Vagina (tissue), 2 donors: ENCODE measurements around the gene MIF. TPM values are rescaled to one million over a fixed set of nuclear protein-coding genes. Genes with fewer than 3 reads are reported as not detected.

Source experiments
- DNase-seq, 2 donors: peaks; one replicate each; pipeline ENCODE4 v3.0.0-alpha.2; 2017; ENCODE audit errors: extremely low spot score in 2 of 2
- H3K27ac ChIP-seq: fragments of 200-600 bp; sonication (generic); one replicate; pipeline ENCODE4 v1.5.1; 2019
- H3K27me3 ChIP-seq: fragments of 200-600 bp; sonication (generic); one replicate; pipeline ENCODE4 v1.5.1; 2019
- H3K36me3 ChIP-seq, 2 donors: fragments of 200-600 bp; sonication (generic); one replicate each; pipeline ENCODE4 v1.5.1; 2017 to 2019
- H3K4me1 ChIP-seq: fragments of 200-600 bp; sonication (generic); one replicate; pipeline ENCODE4 v1.5.1; 2019
- H3K4me3 ChIP-seq, 2 donors: fragments of 200-600 bp; sonication (generic); 1 replicate in 1 of 2; 2 replicates in 1 of 2; pipeline ENCODE4 v1.5.1; 2016 to 2019
- H3K9me3 ChIP-seq: fragments of 200-600 bp; sonication (generic); one replicate; pipeline ENCODE4 v1.5.1; 2019
- POLR2A ChIP-seq, 2 donors: fragments of 450-650 bp; IDR thresholded peaks; one replicate each; pipeline ENCODE4 v1.6.1; 2017; ENCODE audit warnings: antibody characterized with exemption in 2 of 2, mild to moderate bottlenecking in 2 of 2, moderate library complexity in 2 of 2
- POLR2AphosphoS5 ChIP-seq, 2 donors: sonication (generic); formaldehyde crosslinking; IDR thresholded peaks; one replicate each; pipeline ENCODE4 v1.9.0; 2017; ENCODE audit warnings: antibody characterized with exemption in 2 of 2, mild to moderate bottlenecking in 2 of 2, low read depth in 1 of 2; ENCODE audit not compliant: insufficient read depth in 1 of 2
- intact Hi-C: fragments of 100-400 bp; cut with DNase I; formaldehyde crosslinking; loops from one replicate; pipeline ENCODE4 v1.15.1; 2023
- total RNA-seq: library from RNA; depleted of rRNA; stranded (reverse); fragments of >200 nt; gene quantifications from one replicate; pipeline ENCODE4 v1.2.3, GENCODE V29; 2016
- TF ChIP-seq, protein P1 (sequence below), 3 experiments: fragments of 450-650 bp in 2 of 3; fragments of 200-600 bp in 1 of 3; sonication (generic) in 1 of 3; IDR thresholded peaks; one replicate each; pipeline ENCODE4 v1.5.1; 2017 to 2019; ENCODE audit warnings: antibody characterized with exemption in 3 of 3, mild to moderate bottlenecking in 2 of 3, moderate library complexity in 2 of 3

MIF gene
- total RNA-seq, 1 donor from 2014 or later = 638 TPM

DNA sequence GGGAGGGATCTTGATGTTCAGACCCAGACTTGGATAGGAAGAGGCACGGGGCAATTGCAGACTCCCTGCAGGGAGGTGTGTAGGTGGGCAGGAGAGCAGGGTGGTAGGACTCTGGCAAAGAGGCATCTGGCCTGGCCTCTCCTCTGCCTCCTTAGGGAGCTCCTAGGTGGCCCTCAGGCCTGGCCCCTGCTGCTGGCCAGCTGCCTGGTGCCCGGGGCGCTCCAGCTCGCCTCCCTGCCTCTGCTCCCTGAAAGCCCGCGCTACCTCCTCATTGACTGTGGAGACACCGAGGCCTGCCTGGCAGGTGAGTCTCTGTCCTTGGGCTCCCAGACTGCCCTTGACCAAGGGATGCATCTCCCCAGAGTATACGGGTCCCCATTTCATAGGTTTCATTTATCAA lies 16.6 kb upstream of the MIF start:
- TF ChIP-seq, protein P1, sequence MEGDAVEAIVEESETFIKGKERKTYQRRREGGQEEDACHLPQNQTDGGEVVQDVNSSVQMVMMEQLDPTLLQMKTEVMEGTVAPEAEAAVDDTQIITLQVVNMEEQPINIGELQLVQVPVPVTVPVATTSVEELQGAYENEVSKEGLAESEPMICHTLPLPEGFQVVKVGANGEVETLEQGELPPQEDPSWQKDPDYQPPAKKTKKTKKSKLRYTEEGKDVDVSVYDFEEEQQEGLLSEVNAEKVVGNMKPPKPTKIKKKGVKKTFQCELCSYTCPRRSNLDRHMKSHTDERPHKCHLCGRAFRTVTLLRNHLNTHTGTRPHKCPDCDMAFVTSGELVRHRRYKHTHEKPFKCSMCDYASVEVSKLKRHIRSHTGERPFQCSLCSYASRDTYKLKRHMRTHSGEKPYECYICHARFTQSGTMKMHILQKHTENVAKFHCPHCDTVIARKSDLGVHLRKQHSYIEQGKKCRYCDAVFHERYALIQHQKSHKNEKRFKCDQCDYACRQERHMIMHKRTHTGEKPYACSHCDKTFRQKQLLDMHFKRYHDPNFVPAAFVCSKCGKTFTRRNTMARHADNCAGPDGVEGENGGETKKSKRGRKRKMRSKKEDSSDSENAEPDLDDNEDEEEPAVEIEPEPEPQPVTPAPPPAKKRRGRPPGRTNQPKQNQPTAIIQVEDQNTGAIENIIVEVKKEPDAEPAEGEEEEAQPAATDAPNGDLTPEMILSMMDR (IDR thresholded peaks at IDR 0.05) = no peak
- TF ChIP-seq POLR2AphosphoS5 (IDR thresholded peaks at IDR 0.05; ENCODE audit: insufficient read depth in 1 of 2, low read depth in 1 of 2) = no peak
- H3K4me3 ChIP-seq = no peak overlapping the region
- DNase-seq = no peak
- H3K27me3 ChIP-seq = no peaks in the 10 kb centered on the region
- H3K36me3 ChIP-seq = no peaks in the 10 kb centered on the region
- no peak overlapping the region for H3K27ac ChIP-seq
- H3K9me3 ChIP-seq = no peaks in the 10 kb centered on the region
- intact Hi-C loops = no loop called here
- no peaks in the 10 kb centered on the region for H3K4me1 ChIP-seq

DNA sequence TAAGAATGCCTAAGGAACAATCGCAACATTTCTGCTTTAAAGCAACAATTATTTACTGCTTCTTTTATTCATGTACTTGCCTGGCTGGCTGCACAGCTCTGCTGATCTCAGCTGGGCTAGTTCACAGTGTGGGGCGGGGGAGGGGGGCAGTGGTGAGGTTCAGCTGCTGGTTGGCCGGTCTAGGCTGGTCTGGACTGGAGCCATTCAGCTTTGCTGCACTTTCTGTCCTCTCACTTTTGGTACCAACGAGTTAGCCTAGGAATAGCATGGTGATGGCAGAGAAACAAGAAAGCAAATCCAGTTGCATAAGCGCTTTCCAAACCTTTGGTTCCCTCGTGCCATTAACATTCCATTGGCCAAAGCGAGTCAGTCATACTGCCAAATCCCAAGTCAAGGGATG lies 16.0 kb upstream of the MIF start:
- TF ChIP-seq POLR2A (IDR thresholded peaks at IDR 0.05) (no peak), POLR2AphosphoS5 (IDR thresholded peaks at IDR 0.05; ENCODE audit: insufficient read depth in 1 of 2, low read depth in 1 of 2) (no peak)
- TF ChIP-seq, protein P1 (IDR thresholded peaks at IDR 0.05) = no peak
- Histone ChIP-seq H3K4me1 (no peaks in the 10 kb centered on the region), H3K9me3 (no peaks in the 10 kb centered on the region), H3K27me3 (no peaks in the 10 kb centered on the region), H3K36me3 (no peaks in the 10 kb centered on the region), H3K4me3 (no peak overlapping the region), H3K27ac (no peak overlapping the region)
- DNase-seq = no peak
- intact Hi-C loops = no loop called here

- intact Hi-C loops = no loop called here
- H3K9me3 ChIP-seq = no peaks in the 10 kb centered on the region
- TF ChIP-seq POLR2A (IDR thresholded peaks at IDR 0.05) (no peak), POLR2AphosphoS5 (IDR thresholded peaks at IDR 0.05; ENCODE audit: insufficient read depth in 1 of 2, low read depth in 1 of 2) (no peak)
- TF ChIP-seq, protein P1 (IDR thresholded peaks at IDR 0.05) = no peak
- no peaks in the 10 kb centered on the region for H3K27me3 ChIP-seq
- H3K4me1 ChIP-seq = no peaks in the 10 kb centered on the region
- H3K4me3 ChIP-seq = no peak overlapping the region
- H3K27ac ChIP-seq = no peak overlapping the region
- no peak for DNase-seq
- no peaks in the 10 kb centered on the region for H3K36me3 ChIP-seq
These were observed 11.8 kb upstream of the MIF start for GRCh38 chr22:23882370-23882769.

DNA sequence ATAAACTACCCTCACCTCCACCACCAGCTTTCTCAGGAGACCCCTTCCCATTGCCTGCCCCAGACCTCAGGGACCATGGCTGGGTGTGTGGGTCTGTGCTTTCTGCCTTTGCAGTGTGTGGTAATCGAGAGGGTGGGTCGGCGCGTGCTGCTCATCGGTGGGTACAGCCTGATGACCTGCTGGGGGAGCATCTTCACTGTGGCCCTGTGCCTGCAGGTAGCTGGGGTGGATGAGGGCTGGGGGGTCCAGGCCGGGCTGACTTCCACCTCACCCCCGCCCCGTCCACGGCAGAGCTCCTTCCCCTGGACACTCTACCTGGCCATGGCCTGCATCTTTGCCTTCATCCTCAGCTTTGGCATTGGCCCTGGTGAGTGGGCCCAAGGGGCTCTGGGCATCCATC lies 10.5 kb upstream of the MIF start:
- Histone ChIP-seq H3K36me3 (no peaks in the 10 kb centered on the region), H3K27me3 (no peaks in the 10 kb centered on the region), H3K4me1 (peaks cover 8% of the 10 kb centered on the region), H3K4me3 (no peak overlapping the region), H3K27ac (no peak overlapping the region), H3K9me3 (no peaks in the 10 kb centered on the region)
- no peak for TF ChIP-seq POLR2AphosphoS5 (IDR thresholded peaks at IDR 0.05; ENCODE audit: insufficient read depth in 1 of 2, low read depth in 1 of 2)
- TF ChIP-seq POLR2A (IDR thresholded peaks at IDR 0.05) = no peak
- TF ChIP-seq, protein P1 (IDR thresholded peaks at IDR 0.05) = no peak
- intact Hi-C loops = no loop called here
- DNase-seq = no peak

DNA sequence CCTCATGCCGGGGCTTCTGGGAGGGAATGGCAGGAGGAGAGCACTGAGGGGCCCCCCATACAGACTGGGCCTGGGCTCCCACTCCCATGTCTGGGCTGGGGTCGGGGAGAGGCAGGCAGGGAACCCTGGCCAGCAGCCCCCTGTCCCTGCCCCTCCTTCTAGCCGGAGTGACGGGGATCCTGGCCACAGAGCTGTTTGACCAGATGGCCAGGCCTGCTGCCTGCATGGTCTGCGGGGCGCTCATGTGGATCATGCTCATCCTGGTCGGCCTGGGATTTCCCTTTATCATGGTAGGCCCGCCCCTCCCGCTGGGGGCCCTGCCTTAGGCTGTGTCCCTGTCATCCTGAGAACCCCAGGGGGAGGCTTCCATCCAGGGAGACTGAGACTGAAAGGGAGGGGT lies 10.0 kb upstream of the MIF start:
- no peaks in the 10 kb centered on the region for H3K27me3 ChIP-seq
- H3K4me1 ChIP-seq = peaks cover 13% of the 10 kb centered on the region
- intact Hi-C loops = no loop called here
- no peak overlapping the region for H3K27ac ChIP-seq
- H3K9me3 ChIP-seq = no peaks in the 10 kb centered on the region
- TF ChIP-seq POLR2AphosphoS5 (IDR thresholded peaks at IDR 0.05; ENCODE audit: insufficient read depth in 1 of 2, low read depth in 1 of 2) (no peak), POLR2A (IDR thresholded peaks at IDR 0.05) (no peak)
- H3K4me3 ChIP-seq = no peak overlapping the region
- no peak for DNase-seq
- no peaks in the 10 kb centered on the region for H3K36me3 ChIP-seq
